ENCODE measurements around the gene CLTRN. TPM values are rescaled to one million over a fixed set of nuclear protein-coding genes. Genes with fewer than 3 reads are reported as not detected.
A peak's percentile ranks its signal among the peaks of the same experiment; 100 is the strongest.

CLTRN gene
- total and polyA plus RNA-seq, 4 donors, result not detected

DNA sequence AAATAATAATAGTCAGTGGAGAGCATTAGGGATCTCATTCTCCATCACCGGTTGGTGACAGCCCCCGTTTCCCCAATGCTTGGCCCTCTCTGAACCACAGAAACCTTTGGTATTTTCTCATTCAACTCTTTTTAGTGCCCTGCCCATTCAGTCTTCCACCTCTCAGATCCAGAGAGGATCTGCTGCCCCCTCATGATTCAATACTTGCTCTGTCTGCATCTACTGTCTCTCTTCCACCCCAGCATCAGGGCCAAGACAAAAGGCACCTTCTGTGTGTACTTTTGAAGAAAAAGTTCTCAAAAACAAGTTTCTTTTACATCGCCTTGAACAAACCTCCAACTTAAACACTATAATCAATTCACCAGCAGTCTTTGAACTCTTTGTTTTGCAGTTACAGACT, 19.3 kb downstream of the CLTRN start:
- 57 to 80% methylated on average over 3 of the region's 3 CpGs for WGBS, 2 donors
- ATAC-seq (ENCODE audit: low FRiP score), result no peak
- H3K4me3 ChIP-seq (ENCODE audit: low read length in 2 of 2), result no peak overlapping the region
- DNase-seq, result no peak
- H3K9me3 ChIP-seq (ENCODE audit: control insufficient read depth, low read length), result no peaks in the 10 kb centered on the region
- H3K4me1 ChIP-seq (ENCODE audit: control insufficient read depth in 1 of 2, insufficient read depth in 2 of 2, low read length in 2 of 2), result no peaks in the 10 kb centered on the region
- intact Hi-C loops (cut with DNase I), result no loop called here
- H3K27ac ChIP-seq (ENCODE audit: low read depth in 1 of 2, low read length in 2 of 2), result no peak overlapping the region
- no peaks in the 10 kb centered on the region for H3K36me3 ChIP-seq (ENCODE audit: control insufficient read depth in 1 of 2, insufficient read depth in 2 of 2, low read length in 1 of 2)
- no peaks in the 10 kb centered on the region for H3K27me3 ChIP-seq (ENCODE audit: control insufficient read depth in 1 of 2, insufficient read depth in 2 of 2, low read length in 1 of 2)

DNA sequence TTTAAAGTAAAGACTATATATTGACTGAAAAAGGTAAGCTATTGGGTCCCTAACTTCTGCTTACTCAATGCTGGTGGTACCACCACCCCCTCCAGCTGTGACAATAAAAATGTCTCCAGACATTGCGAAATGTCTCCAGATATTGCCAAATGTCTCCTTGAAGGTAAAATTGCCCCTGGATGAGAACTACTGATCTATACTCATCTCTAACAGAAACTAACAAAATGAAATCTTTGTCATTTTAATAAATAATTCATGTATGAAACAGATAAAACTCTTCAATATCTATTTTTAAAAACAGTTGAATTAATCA, 20.1 kb downstream of the CLTRN start:
- ATAC-seq (ENCODE audit: low FRiP score) (no peak), DNase-seq (no peak)
- H3K4me1 ChIP-seq (ENCODE audit: control insufficient read depth in 1 of 2, insufficient read depth in 2 of 2, low read length in 2 of 2), result no peaks in the 10 kb centered on the region
- H3K27ac ChIP-seq (ENCODE audit: low read depth in 1 of 2, low read length in 2 of 2), result no peak overlapping the region
- H3K27me3 ChIP-seq (ENCODE audit: control insufficient read depth in 1 of 2, insufficient read depth in 2 of 2, low read length in 1 of 2), result no peaks in the 10 kb centered on the region
- no peak overlapping the region for H3K4me3 ChIP-seq (ENCODE audit: low read length in 2 of 2)
- intact Hi-C loops (cut with DNase I), result no loop called here
- no peaks in the 10 kb centered on the region for H3K36me3 ChIP-seq (ENCODE audit: control insufficient read depth in 1 of 2, insufficient read depth in 2 of 2, low read length in 1 of 2)
- WGBS, 2 donors, result 93 to 98% methylated on average over 1 of the region's 1 CpG
- H3K9me3 ChIP-seq (ENCODE audit: control insufficient read depth, low read length), result no peaks in the 10 kb centered on the region

- WGBS, 2 donors, result 77 to 86% methylated on average over 7 of the region's 7 CpGs
- no peak for DNase-seq
- Histone ChIP-seq H3K4me1 (ENCODE audit: control insufficient read depth in 1 of 2, insufficient read depth in 2 of 2, low read length in 2 of 2) (no peaks in the 10 kb centered on the region), H3K4me3 (ENCODE audit: low read length in 2 of 2) (no peak overlapping the region), H3K27ac (ENCODE audit: low read depth in 1 of 2, low read length in 2 of 2) (no peak overlapping the region), H3K36me3 (ENCODE audit: control insufficient read depth in 1 of 2, insufficient read depth in 2 of 2, low read length in 1 of 2) (no peaks in the 10 kb centered on the region), H3K27me3 (ENCODE audit: control insufficient read depth in 1 of 2, insufficient read depth in 2 of 2, low read length in 1 of 2) (no peaks in the 10 kb centered on the region), H3K9me3 (ENCODE audit: control insufficient read depth, low read length) (no peaks in the 10 kb centered on the region)
- intact Hi-C loops (cut with DNase I), result no loop called here
- no peak for ATAC-seq (ENCODE audit: low FRiP score)
Measured at GRCh38 chrX:15643786-15644559, 20.6 kb downstream of the CLTRN start.

- DNase-seq, result no peak
- intact Hi-C loops (cut with DNase I), result no loop called here
Measured at GRCh38 chrX:15631637-15632036, 33.0 kb downstream of the CLTRN start.

GRCh38 chrX:15623054-15623453, 41.6 kb downstream of the CLTRN start:
- Histone ChIP-seq H3K4me3 (ENCODE audit: low read length in 2 of 2) (no peak overlapping the region), H3K36me3 (ENCODE audit: control insufficient read depth in 1 of 2, insufficient read depth in 2 of 2, low read length in 1 of 2) (no peaks in the 10 kb centered on the region), H3K9me3 (ENCODE audit: control insufficient read depth, low read length) (no peaks in the 10 kb centered on the region), H3K27ac (ENCODE audit: low read depth in 1 of 2, low read length in 2 of 2) (no peak overlapping the region), H3K27me3 (ENCODE audit: control insufficient read depth in 1 of 2, insufficient read depth in 2 of 2, low read length in 1 of 2) (no peaks in the 10 kb centered on the region), H3K4me1 (ENCODE audit: control insufficient read depth in 1 of 2, insufficient read depth in 2 of 2, low read length in 2 of 2) (no peaks in the 10 kb centered on the region)
- no peak for DNase-seq
- no peak for ATAC-seq (ENCODE audit: low FRiP score)
- WGBS, 2 donors, result 58 to 69% methylated on average over 1 of the region's 1 CpG
- intact Hi-C loops (cut with DNase I), result no loop called here

More at GRCh38 chrX:15631637-15632036, 33.0 kb downstream of the CLTRN start:
- Histone ChIP-seq H3K36me3 (ENCODE audit: control insufficient read depth in 1 of 2, insufficient read depth in 2 of 2, low read length in 1 of 2) (no peaks in the 10 kb centered on the region), H3K27ac (ENCODE audit: low read depth in 1 of 2, low read length in 2 of 2) (no peak overlapping the region), H3K4me1 (ENCODE audit: control insufficient read depth in 1 of 2, insufficient read depth in 2 of 2, low read length in 2 of 2) (no peaks in the 10 kb centered on the region), H3K4me3 (ENCODE audit: low read length in 2 of 2) (no peak overlapping the region), H3K27me3 (ENCODE audit: control insufficient read depth in 1 of 2, insufficient read depth in 2 of 2, low read length in 1 of 2) (no peaks in the 10 kb centered on the region), H3K9me3 (ENCODE audit: control insufficient read depth, low read length) (no peaks in the 10 kb centered on the region)
- ATAC-seq (ENCODE audit: low FRiP score), result no peak

GRCh38 chrX:15619053-15619755, 45.4 kb downstream of the CLTRN start:
- no peaks in the 10 kb centered on the region for H3K9me3 ChIP-seq (ENCODE audit: control insufficient read depth, low read length)
- intact Hi-C loops (cut with DNase I), result no loop called here
- H3K4me3 ChIP-seq (ENCODE audit: low read length in 2 of 2), result no peak overlapping the region
- no peak for DNase-seq
- H3K27ac ChIP-seq (ENCODE audit: low read depth in 1 of 2, low read length in 2 of 2), result no peak overlapping the region
- no peaks in the 10 kb centered on the region for H3K36me3 ChIP-seq (ENCODE audit: control insufficient read depth in 1 of 2, insufficient read depth in 2 of 2, low read length in 1 of 2)
- 68 to 76% methylated on average over 3 of the region's 3 CpGs for WGBS, 2 donors
- no peak for ATAC-seq (ENCODE audit: low FRiP score)
- H3K4me1 ChIP-seq (ENCODE audit: control insufficient read depth in 1 of 2, insufficient read depth in 2 of 2, low read length in 2 of 2), result no peaks in the 10 kb centered on the region
- no peaks in the 10 kb centered on the region for H3K27me3 ChIP-seq (ENCODE audit: control insufficient read depth in 1 of 2, insufficient read depth in 2 of 2, low read length in 1 of 2)

GRCh38 chrX:15617111-15617510, 47.5 kb downstream of the CLTRN start:
- no peak overlapping the region for H3K27ac ChIP-seq (ENCODE audit: low read depth in 1 of 2, low read length in 2 of 2)
- no peaks in the 10 kb centered on the region for H3K27me3 ChIP-seq (ENCODE audit: control insufficient read depth in 1 of 2, insufficient read depth in 2 of 2, low read length in 1 of 2)
- H3K4me1 ChIP-seq (ENCODE audit: control insufficient read depth in 1 of 2, insufficient read depth in 2 of 2, low read length in 2 of 2), result no peaks in the 10 kb centered on the region
- no peak overlapping the region for H3K4me3 ChIP-seq (ENCODE audit: low read length in 2 of 2)
- intact Hi-C loops (cut with DNase I), result no loop called here
- no peaks in the 10 kb centered on the region for H3K36me3 ChIP-seq (ENCODE audit: control insufficient read depth in 1 of 2, insufficient read depth in 2 of 2, low read length in 1 of 2)
- DNase-seq (no peak), ATAC-seq (ENCODE audit: low FRiP score) (no peak)
- no peaks in the 10 kb centered on the region for H3K9me3 ChIP-seq (ENCODE audit: control insufficient read depth, low read length)
- WGBS, 2 donors, result 70 to 74% methylated on average over 6 of the region's 6 CpGs

GRCh38 chrX:15616531-15616930, 48.1 kb downstream of the CLTRN start:
- Histone ChIP-seq H3K9me3 (ENCODE audit: control insufficient read depth, low read length) (no peaks in the 10 kb centered on the region), H3K27ac (ENCODE audit: low read depth in 1 of 2, low read length in 2 of 2) (no peak overlapping the region), H3K36me3 (ENCODE audit: control insufficient read depth in 1 of 2, insufficient read depth in 2 of 2, low read length in 1 of 2) (no peaks in the 10 kb centered on the region), H3K27me3 (ENCODE audit: control insufficient read depth in 1 of 2, insufficient read depth in 2 of 2, low read length in 1 of 2) (no peaks in the 10 kb centered on the region), H3K4me3 (ENCODE audit: low read length in 2 of 2) (no peak overlapping the region), H3K4me1 (ENCODE audit: control insufficient read depth in 1 of 2, insufficient read depth in 2 of 2, low read length in 2 of 2) (no peaks in the 10 kb centered on the region)
- DNase-seq (no peak), ATAC-seq (ENCODE audit: low FRiP score) (peak; percentile 29)
- WGBS, 2 donors, result 93 to 94% methylated on average over 3 of the region's 3 CpGs
- intact Hi-C loops (cut with DNase I), result no loop called here

GRCh38 chrX:15607067-15607466, 57.5 kb downstream of the CLTRN start:
- no peaks in the 10 kb centered on the region for H3K36me3 ChIP-seq (ENCODE audit: control insufficient read depth in 1 of 2, insufficient read depth in 2 of 2, low read length in 1 of 2)
- no peaks in the 10 kb centered on the region for H3K9me3 ChIP-seq (ENCODE audit: control insufficient read depth, low read length)
- intact Hi-C loops (cut with DNase I), result no loop called here
- no peaks in the 10 kb centered on the region for H3K4me1 ChIP-seq (ENCODE audit: control insufficient read depth in 1 of 2, insufficient read depth in 2 of 2, low read length in 2 of 2)
- 3 to 33% methylated on average over 5 of the region's 5 CpGs for WGBS, 2 donors
- H3K27ac ChIP-seq (ENCODE audit: low read depth in 1 of 2, low read length in 2 of 2), result no peak overlapping the region
- ATAC-seq (ENCODE audit: low FRiP score) (no peak), DNase-seq (no peak)
- H3K4me3 ChIP-seq (ENCODE audit: low read length in 2 of 2), result no peak overlapping the region
- H3K27me3 ChIP-seq (ENCODE audit: control insufficient read depth in 1 of 2, insufficient read depth in 2 of 2, low read length in 1 of 2), result no peaks in the 10 kb centered on the region
